NT2/D1 (cell line): ENCODE measurements around the gene COL18A1.

Experiments used
- DNase-seq: peaks from one replicate; pipeline ENCODE4 v3.0.0-alpha.2; 2011; ENCODE audit warnings: low read depth, low spot score
- H3K27me3 ChIP-seq: 2 replicates; pipeline ENCODE4 v1.6.0; 2011; ENCODE audit warnings: mild to moderate bottlenecking; ENCODE audit not compliant: insufficient read length, insufficient read depth
- H3K36me3 ChIP-seq: 2 replicates; pipeline ENCODE4 v1.6.1; 2011; ENCODE audit warnings: mild to moderate bottlenecking, low read length, mixed read lengths; ENCODE audit not compliant: insufficient read depth, insufficient read length
- H3K4me1 ChIP-seq: 2 replicates; pipeline ENCODE4 v1.5.1; 2011; ENCODE audit not compliant: insufficient read depth, insufficient read length
- H3K4me3 ChIP-seq: 2 replicates; pipeline ENCODE4 v1.5.1; 2011; ENCODE audit warnings: low read depth; ENCODE audit not compliant: insufficient read length
- H3K9ac ChIP-seq: 2 replicates; pipeline ENCODE4 v1.6.0; 2011; ENCODE audit warnings: low read depth; ENCODE audit not compliant: insufficient read length
- H3K9me3 ChIP-seq: 2 replicates; pipeline ENCODE4 v1.5.1; 2011; ENCODE audit warnings: mild to moderate bottlenecking, low read length; ENCODE audit not compliant: insufficient read depth
- SUZ12 ChIP-seq: IDR thresholded peaks from 2 replicates; pipeline ENCODE4 v1.6.1; 2011; ENCODE audit not compliant: insufficient read length, insufficient read depth; ENCODE audit errors: extremely low read depth
- YY1 ChIP-seq: IDR thresholded peaks from 2 replicates; pipeline ENCODE4 v1.6.1; 2011; ENCODE audit not compliant: insufficient read length, insufficient read depth
- ZNF274 ChIP-seq: IDR thresholded peaks from 2 replicates; pipeline ENCODE4 v1.6.1; 2011; ENCODE audit warnings: mild to moderate bottlenecking, low read depth, low read length

COL18A1 gene

DNA sequence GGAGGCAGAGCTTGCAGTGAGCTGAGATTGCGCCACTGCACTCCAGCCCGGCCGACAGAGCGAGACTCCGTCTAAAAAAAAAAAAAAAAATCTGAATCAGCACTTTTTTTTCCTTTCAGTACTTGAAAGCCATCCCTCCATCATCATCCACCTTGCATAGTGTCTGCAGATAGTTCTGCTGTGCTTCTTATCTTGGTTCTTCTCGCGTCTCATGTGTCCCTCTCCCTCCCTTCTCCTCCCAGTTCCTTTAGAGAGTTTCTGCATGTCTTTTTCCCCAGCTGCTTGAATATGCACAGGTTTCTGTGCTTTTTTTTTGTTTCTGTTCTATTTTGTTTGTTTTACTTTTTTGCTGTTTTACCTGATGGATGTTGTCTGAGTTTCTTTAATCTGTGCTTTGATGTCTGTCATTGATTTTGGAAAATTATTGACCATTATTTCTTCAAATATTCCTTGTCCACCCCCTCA lies 3.9 kb upstream of the COL18A1 start:
- Histone ChIP-seq H3K27me3 (peaks cover 33% of the 10 kb centered on the region), H3K36me3 (peaks cover 6% of the 10 kb centered on the region), H3K9ac (no peak overlapping the region), H3K4me3 (no peak overlapping the region), H3K9me3 (peaks cover 22% of the 10 kb centered on the region), H3K4me1 (peaks cover 13% of the 10 kb centered on the region)
- TF ChIP-seq SUZ12 (no peak), ZNF274 (no peak), YY1 (no peak)
- DNase-seq, result no peak

DNA sequence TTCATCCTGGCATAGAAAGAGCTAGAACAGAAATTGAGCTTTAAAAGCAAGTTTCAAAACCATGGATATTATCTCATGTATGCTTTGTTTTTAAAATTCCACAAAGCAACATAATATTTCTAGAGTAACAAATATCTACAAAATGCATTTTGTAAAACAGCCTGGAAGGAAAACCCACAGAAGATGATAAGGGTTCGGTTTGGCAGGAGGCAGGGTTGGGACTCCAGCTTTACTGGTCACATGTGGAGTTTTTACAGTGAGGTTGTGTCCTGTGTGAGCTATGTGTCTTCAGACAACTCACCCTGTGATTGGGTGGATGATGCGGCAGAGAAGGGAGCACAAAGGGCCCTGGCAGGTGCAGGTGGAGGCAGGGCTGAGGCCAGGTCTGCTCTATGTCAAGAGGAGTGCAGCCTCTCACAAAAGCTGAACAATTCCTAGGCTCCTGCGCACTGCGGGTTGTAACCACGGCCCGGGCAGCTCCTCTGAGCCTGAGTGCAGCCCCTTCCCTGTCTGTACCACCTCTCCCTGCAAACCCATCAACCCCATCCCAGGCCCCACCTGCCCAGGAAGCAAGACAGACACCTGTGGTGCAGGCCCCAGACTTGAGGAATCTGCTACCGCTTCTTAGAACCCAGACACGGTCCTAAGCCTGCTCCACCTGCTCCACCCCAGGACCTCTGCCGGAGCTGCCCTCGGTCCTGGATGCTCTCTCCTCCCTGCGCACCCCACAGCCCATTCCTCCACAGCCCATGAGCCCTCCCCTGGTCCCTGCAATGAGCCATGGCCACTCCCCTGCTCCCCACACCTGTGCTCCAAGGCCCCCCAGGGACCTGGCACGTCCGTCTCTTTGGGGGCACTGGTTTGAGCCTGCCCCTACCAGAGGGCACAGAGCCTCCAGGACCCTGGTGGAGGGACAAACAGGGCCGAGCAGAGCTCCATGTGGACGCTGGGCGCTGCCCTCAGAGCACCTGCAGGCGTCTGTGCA lies 2.8 kb upstream of the COL18A1 start:
- H3K4me3 ChIP-seq, result no peak overlapping the region
- H3K9me3 ChIP-seq, result peaks cover 22% of the 10 kb centered on the region
- peaks cover 13% of the 10 kb centered on the region for H3K4me1 ChIP-seq
- no peak for TF ChIP-seq SUZ12
- TF ChIP-seq YY1, result no peak
- H3K27me3 ChIP-seq, result peaks cover 23% of the 10 kb centered on the region
- no peak overlapping the region for H3K9ac ChIP-seq
- peaks cover 16% of the 10 kb centered on the region for H3K36me3 ChIP-seq
- DNase-seq, result no peak

DNA sequence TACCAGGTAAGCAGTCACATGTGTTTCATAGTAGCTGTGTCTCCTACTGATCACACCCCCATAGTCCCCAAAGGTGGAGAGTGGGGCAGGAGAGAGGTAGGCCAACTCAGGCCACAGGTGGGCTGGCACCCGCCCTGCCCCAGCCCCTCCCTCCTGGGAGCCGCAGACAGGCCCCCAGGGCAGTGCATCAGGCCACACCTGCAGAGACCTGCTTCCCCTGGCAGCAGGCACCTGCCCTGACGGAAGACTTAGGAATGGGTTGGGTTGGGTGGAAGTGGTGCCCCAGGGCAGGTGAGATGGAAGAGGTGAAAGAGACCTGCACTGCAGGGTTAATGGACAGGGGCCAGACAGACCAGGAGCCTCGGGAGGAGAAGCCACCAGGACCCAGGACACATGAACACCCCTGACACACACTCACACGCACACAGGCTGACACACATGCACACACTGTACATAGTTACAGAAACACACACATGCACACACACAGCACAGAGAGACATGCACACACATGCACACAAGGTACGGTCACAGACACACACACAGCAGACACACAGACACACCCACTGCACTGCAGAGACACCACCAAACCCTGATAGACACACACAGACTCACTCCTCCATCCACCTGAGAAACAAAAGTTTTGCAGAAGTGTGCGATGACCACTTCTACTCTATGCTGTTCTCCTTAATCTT lies 1.7 kb upstream of the COL18A1 start:
- H3K4me3 ChIP-seq, result no peak overlapping the region
- peaks cover 20% of the 10 kb centered on the region for H3K27me3 ChIP-seq
- peak overlapping the region; percentile 80 for H3K9ac ChIP-seq
- H3K4me1 ChIP-seq, result peaks cover 22% of the 10 kb centered on the region
- TF ChIP-seq ZNF274 (no peak), SUZ12 (no peak), YY1 (no peak)
- peaks cover 22% of the 10 kb centered on the region for H3K9me3 ChIP-seq
- DNase-seq, result no peak
- H3K36me3 ChIP-seq, result peaks cover 27% of the 10 kb centered on the region

DNA sequence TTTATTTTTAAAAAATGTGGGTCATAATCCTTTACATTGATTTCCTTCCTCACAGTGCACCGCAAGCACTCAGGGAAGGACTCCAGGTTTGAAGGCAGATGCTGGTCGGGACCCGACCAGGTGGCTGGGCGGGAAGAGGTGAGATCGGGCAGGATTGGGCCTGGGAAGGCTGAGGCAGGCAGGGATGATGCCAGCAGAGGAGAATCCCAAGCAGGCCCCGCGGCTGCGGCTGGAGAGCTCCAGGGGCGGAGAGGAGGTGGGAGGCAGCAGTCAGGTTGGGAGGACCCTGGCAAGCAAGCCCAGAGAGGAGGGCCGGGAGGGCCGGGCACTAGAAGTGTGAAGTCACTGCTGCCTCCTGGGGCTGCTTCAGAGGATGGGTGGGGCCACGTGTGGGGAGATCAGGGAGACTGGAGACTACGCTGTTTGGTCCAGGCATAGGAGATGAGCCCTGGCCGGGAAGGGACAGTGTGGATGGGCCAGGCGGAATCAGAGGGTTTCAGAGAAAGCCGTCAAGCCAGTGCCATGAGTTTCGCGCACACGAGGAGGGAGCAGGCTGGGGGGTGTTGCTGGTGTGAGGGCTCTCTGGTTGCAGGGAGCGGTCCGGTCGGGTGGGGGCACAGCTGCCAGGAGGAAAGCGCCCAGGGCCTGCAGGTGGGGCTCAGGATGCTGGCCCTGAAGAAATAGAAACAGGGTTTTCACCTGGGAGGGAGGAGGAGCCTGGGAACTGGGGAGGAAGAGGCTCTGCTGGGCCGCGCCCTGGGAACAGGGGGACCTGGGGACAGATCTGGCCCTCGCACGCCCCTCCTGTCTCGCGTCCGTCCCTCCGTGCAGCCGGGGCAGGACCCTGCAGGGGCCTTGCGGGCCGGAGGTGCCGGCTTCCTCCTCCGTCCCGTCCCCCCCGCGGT lies 888 bp upstream of the COL18A1 start:
- H3K9me3 ChIP-seq, result peaks cover 22% of the 10 kb centered on the region
- no peak for TF ChIP-seq ZNF274
- no peak for TF ChIP-seq YY1
- no peak for TF ChIP-seq SUZ12
- peaks cover 20% of the 10 kb centered on the region for H3K27me3 ChIP-seq
- peaks cover 35% of the 10 kb centered on the region for H3K36me3 ChIP-seq
- peaks cover 28% of the 10 kb centered on the region for H3K4me1 ChIP-seq
- DNase-seq, result no peak
- peak overlapping the region; percentile 80 for H3K9ac ChIP-seq
- peak overlapping the region; percentile 57 for H3K4me3 ChIP-seq

DNA sequence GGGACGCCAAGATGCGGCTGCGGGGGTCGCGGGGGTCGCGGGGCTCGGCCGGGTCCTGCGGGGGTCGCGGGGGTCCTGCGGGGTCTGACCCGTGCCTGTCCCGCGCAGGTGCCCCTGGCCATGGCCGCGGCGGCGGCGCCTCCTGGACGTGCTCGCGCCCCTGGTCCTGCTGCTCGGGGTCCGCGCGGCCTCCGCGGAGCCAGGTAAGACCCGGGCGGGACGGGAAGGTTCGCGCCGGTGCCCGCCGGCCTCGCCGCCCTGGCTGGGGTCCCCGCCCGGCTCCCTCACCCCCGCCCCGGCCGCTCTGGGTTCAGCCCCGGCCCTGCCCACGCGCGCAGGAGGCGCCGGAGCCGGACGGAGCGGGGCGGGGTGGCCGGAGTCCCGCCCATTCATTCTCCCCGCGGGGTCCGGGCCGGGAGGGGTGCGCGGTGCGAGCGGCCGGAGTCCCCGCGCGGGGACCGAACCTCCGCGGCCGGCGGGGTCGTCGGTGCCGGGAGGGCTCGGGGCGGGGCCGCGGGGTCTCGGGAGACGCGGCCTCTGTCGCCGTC lies 380 bp downstream of the COL18A1 start:
- Histone ChIP-seq H3K9ac (peak overlapping the region; percentile 97), H3K4me1 (peaks cover 41% of the 10 kb centered on the region), H3K9me3 (peaks cover 19% of the 10 kb centered on the region), H3K27me3 (peaks cover 20% of the 10 kb centered on the region), H3K36me3 (peaks cover 48% of the 10 kb centered on the region), H3K4me3 (peak overlapping the region; percentile 88)
- no peak for DNase-seq
- TF ChIP-seq ZNF274, result no peak
- TF ChIP-seq YY1, result no peak
- no peak for TF ChIP-seq SUZ12

- H3K27me3 ChIP-seq, result peaks cover 20% of the 10 kb centered on the region
- H3K9me3 ChIP-seq, result peaks cover 11% of the 10 kb centered on the region
- TF ChIP-seq YY1, result no peak
- no peak for TF ChIP-seq SUZ12
- TF ChIP-seq ZNF274, result no peak
- H3K36me3 ChIP-seq, result peaks cover 55% of the 10 kb centered on the region
- peak overlapping the region; percentile 88 for H3K4me3 ChIP-seq
- H3K9ac ChIP-seq, result peak overlapping the region; percentile 97
- no peak for DNase-seq
- H3K4me1 ChIP-seq, result peaks cover 48% of the 10 kb centered on the region
Measured at GRCh38 chr21:45405819-45406762, 1.1 kb downstream of the COL18A1 start.
